Vagina (tissue), 2 donors: Measurements from ENCODE around the gene QSOX1.

ENCODE experiments used
- POLR2A ChIP-seq, 2 donors: fragments of 450-650 bp; IDR thresholded peaks; one replicate each; pipeline ENCODE4 v1.6.1; 2017; ENCODE audit warnings: antibody characterized with exemption in 2 of 2, mild to moderate bottlenecking in 2 of 2, moderate library complexity in 2 of 2
- POLR2AphosphoS5 ChIP-seq, 2 donors: sonication (generic); formaldehyde crosslinking; IDR thresholded peaks; one replicate each; pipeline ENCODE4 v1.9.0; 2017; ENCODE audit warnings: antibody characterized with exemption in 2 of 2, mild to moderate bottlenecking in 2 of 2, low read depth in 1 of 2; ENCODE audit not compliant: insufficient read depth in 1 of 2
- TF ChIP-seq, protein P1 (sequence below), 3 experiments: fragments of 450-650 bp in 2 of 3; fragments of 200-600 bp in 1 of 3; sonication (generic) in 1 of 3; IDR thresholded peaks; one replicate each; pipeline ENCODE4 v1.5.1; 2017 to 2019; ENCODE audit warnings: antibody characterized with exemption in 3 of 3, mild to moderate bottlenecking in 2 of 3, moderate library complexity in 2 of 3

DNA sequence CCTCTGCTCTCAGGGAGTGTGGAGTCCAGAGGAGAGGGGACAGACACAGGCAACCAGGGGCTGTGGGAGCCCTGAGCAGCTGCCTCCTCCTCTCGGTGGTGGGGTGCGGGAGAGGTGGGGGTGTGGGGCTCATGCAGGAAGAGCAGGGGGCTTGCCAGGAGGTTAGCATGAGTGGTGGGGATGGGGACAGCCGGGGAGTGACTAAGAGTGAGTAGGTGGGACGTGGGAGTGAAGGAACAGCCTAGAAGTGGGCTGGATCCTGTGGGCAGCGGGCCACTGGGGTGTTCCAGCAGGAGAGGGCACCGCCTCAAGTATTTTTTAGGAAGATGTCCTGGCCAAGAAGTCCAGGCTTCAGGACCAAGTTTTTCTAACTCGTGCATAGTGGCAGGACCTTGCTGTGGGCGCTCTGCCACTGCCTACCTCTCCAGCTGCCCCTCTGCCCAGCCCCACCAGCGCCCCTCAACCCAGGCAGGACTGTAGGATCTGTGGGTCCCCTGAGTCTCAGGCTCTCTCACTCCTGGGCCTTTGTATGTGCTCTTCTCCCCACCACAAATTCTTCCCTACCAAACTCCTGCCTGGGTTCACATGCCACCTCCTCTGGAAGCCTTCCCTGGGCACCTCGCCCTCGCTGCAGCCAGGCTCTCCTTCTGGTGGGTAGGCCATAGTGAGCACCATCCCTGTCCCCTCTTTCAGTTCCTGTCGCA, 56.6 kb downstream of the QSOX1 start:
- TF ChIP-seq, protein P1, sequence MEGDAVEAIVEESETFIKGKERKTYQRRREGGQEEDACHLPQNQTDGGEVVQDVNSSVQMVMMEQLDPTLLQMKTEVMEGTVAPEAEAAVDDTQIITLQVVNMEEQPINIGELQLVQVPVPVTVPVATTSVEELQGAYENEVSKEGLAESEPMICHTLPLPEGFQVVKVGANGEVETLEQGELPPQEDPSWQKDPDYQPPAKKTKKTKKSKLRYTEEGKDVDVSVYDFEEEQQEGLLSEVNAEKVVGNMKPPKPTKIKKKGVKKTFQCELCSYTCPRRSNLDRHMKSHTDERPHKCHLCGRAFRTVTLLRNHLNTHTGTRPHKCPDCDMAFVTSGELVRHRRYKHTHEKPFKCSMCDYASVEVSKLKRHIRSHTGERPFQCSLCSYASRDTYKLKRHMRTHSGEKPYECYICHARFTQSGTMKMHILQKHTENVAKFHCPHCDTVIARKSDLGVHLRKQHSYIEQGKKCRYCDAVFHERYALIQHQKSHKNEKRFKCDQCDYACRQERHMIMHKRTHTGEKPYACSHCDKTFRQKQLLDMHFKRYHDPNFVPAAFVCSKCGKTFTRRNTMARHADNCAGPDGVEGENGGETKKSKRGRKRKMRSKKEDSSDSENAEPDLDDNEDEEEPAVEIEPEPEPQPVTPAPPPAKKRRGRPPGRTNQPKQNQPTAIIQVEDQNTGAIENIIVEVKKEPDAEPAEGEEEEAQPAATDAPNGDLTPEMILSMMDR (IDR thresholded peaks at IDR 0.05): no peak
- no peak for TF ChIP-seq POLR2A (IDR thresholded peaks at IDR 0.05)
- no peak for TF ChIP-seq POLR2AphosphoS5 (IDR thresholded peaks at IDR 0.05; ENCODE audit: insufficient read depth in 1 of 2, low read depth in 1 of 2)
